HG02870 (cell line): Measurements from ENCODE around the gene TNFAIP3.

Experiments
- ATAC-seq: cut with Tn5 transposase; IDR thresholded peaks from one replicate; pipeline ENCODE4 v1.9.1; 2021; ENCODE audit warnings: mild to moderate bottlenecking, moderate library complexity; ENCODE audit not compliant: unreplicated experiment

The TNFAIP3 gene

GRCh38 chr6:137862419-137863090, 4.5 kb upstream of the TNFAIP3 start:
- ATAC-seq, result no peak

GRCh38 chr6:137863091-137863797, 3.8 kb upstream of the TNFAIP3 start:
- no peak for ATAC-seq

GRCh38 chr6:137864812-137865508, 2.1 kb upstream of the TNFAIP3 start:
- no peak for ATAC-seq

- ATAC-seq, result peak; percentile 18
Measured at GRCh38 chr6:137866200-137866913, 702 bp upstream of the TNFAIP3 start.

GRCh38 chr6:137867685-137868509, 838 bp downstream of the TNFAIP3 start:
- ATAC-seq, result peak; percentile 1

GRCh38 chr6:137868721-137869548, 1.9 kb downstream of the TNFAIP3 start:
- no peak for ATAC-seq

GRCh38 chr6:137869549-137870307, 2.7 kb downstream of the TNFAIP3 start:
- no peak for ATAC-seq

- no peak for ATAC-seq
Measured at GRCh38 chr6:137870308-137870644, 3.2 kb downstream of the TNFAIP3 start.

- ATAC-seq, result no peak
Measured at GRCh38 chr6:137870744-137871247, 3.7 kb downstream of the TNFAIP3 start.

GRCh38 chr6:137871291-137871690, 4.2 kb downstream of the TNFAIP3 start:
- no peak for ATAC-seq

GRCh38 chr6:137871831-137872454, 4.9 kb downstream of the TNFAIP3 start:
- ATAC-seq, result no peak

GRCh38 chr6:137872581-137873115, 5.6 kb downstream of the TNFAIP3 start:
- no peak for ATAC-seq

GRCh38 chr6:137873273-137873762, 6.3 kb downstream of the TNFAIP3 start:
- ATAC-seq, result peak; percentile 56

- no peak for ATAC-seq
Measured at GRCh38 chr6:137874204-137875057, 7.4 kb downstream of the TNFAIP3 start.

GRCh38 chr6:137875058-137875520, 8.0 kb downstream of the TNFAIP3 start:
- no peak for ATAC-seq

- no peak for ATAC-seq
Measured at GRCh38 chr6:137875606-137876005, 8.5 kb downstream of the TNFAIP3 start.

GRCh38 chr6:137876547-137876946, 9.5 kb downstream of the TNFAIP3 start:
- no peak for ATAC-seq
